ENCODE data around the gene PHC3. TPM values are rescaled to one million over a fixed set of nuclear protein-coding genes. Genes with fewer than 3 reads are reported as not detected.

Gene PHC3
- total RNA-seq, 4 donors from 2014 or later = 73.1 to 128 (median 93.7) TPM

DNA sequence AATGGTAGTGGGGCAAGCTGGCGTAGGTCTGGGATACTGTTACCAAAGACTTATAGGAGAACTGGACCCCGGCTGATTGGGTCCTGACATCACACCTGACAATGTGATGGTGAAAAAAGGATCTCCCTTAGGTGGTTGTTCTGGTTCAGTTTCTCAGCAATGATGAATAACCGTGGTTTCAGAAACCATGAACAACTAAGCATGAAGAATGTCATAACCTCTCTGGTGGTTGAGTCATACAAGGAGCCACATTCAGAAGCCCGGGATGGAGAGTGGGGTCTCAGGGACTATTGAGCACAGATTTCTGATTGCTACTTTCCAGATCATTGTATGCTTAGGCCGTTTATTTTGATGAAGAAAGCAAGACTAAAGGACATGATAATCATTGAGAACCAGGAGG, 126.3 kb downstream of the PHC3 start:
- intact Hi-C loops (cut with DNase I) = no loop called here
- H3K36me3 ChIP-seq = no peaks in the 10 kb centered on the region
- WGBS, 2 donors = 84 to 87% methylated on average over 5 of the region's 5 CpGs
- TF ChIP-seq, protein P1, sequence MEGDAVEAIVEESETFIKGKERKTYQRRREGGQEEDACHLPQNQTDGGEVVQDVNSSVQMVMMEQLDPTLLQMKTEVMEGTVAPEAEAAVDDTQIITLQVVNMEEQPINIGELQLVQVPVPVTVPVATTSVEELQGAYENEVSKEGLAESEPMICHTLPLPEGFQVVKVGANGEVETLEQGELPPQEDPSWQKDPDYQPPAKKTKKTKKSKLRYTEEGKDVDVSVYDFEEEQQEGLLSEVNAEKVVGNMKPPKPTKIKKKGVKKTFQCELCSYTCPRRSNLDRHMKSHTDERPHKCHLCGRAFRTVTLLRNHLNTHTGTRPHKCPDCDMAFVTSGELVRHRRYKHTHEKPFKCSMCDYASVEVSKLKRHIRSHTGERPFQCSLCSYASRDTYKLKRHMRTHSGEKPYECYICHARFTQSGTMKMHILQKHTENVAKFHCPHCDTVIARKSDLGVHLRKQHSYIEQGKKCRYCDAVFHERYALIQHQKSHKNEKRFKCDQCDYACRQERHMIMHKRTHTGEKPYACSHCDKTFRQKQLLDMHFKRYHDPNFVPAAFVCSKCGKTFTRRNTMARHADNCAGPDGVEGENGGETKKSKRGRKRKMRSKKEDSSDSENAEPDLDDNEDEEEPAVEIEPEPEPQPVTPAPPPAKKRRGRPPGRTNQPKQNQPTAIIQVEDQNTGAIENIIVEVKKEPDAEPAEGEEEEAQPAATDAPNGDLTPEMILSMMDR (IDR thresholded peaks at IDR 0.05) = no peak
- no peak for TF ChIP-seq POLR2A (IDR thresholded peaks at IDR 0.05)
- no peak overlapping the region for H3K4me3 ChIP-seq (replicated peaks in 1 of 3)
- H3K4me1 ChIP-seq = peaks cover 0 to 5% of the 10 kb centered on the region in 2 donors
- DNase-seq = no peak
- H3K27ac ChIP-seq = no peak overlapping the region
- H3K9me3 ChIP-seq = no peaks in the 10 kb centered on the region
- H3K27me3 ChIP-seq = no peaks in the 10 kb centered on the region

DNA sequence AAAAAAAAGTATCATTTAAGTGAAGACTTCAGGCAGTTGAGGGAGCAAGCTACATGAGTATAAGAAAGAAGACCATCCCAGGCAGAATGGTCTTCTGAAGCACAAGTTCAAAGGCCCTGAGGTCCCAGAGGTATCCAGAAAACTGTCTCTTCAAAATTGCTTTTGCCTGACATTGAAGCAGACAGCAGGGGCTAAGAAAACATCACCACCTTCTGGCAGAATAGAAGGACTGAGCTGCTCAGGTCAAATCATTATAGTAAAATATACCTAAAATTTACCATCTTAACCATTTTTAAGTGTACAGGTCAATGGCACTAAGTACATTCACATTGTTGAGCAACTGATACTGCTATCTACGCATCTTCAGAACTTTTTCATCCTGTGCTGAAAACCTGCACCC, 127.3 kb downstream of the PHC3 start:
- peaks cover 6 to 14% of the 10 kb centered on the region in 2 donors for H3K4me1 ChIP-seq
- H3K36me3 ChIP-seq = no peaks in the 10 kb centered on the region
- no peaks in the 10 kb centered on the region for H3K9me3 ChIP-seq
- intact Hi-C loops (cut with DNase I) = no loop called here
- H3K27me3 ChIP-seq = no peaks in the 10 kb centered on the region
- no peak overlapping the region for H3K27ac ChIP-seq
- WGBS, 2 donors = 92 to 98% methylated on average over 1 of the region's 1 CpG
- DNase-seq = no peak
- no peak for TF ChIP-seq POLR2A (IDR thresholded peaks at IDR 0.05)
- TF ChIP-seq, protein P1 (IDR thresholded peaks at IDR 0.05) = peak in 2 of 6 experiments; percentile 12 to 25
- no peak overlapping the region for H3K4me3 ChIP-seq (replicated peaks in 1 of 3)

DNA sequence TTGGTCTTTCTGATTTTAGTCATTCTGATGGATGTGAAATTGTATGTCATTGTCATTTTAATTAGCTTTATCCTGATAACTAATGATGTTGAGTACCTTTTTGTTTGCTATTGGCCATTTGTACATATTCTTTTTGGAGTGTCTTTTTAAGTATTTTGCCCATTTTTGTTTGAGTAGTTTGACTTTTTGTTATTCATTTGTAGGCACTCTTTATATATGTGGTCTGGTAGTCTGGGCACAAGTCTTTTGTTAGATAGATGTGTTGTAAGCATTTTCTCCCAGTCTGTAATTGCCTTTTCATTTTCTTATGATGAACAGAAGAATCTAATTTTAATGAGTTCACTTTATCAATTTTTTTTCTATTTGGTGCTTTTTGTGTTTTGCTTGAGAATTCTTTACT, 129.1 kb downstream of the PHC3 start:
- intact Hi-C loops (cut with DNase I) = no loop called here
- H3K27ac ChIP-seq = no peak overlapping the region
- H3K4me1 ChIP-seq = peaks cover 6 to 11% of the 10 kb centered on the region in 2 donors
- H3K36me3 ChIP-seq = no peaks in the 10 kb centered on the region
- H3K27me3 ChIP-seq = no peaks in the 10 kb centered on the region
- no peak overlapping the region for H3K4me3 ChIP-seq (replicated peaks in 1 of 3)
- no peak for DNase-seq
- TF ChIP-seq, protein P1 (IDR thresholded peaks at IDR 0.05) = no peak
- TF ChIP-seq POLR2A (IDR thresholded peaks at IDR 0.05) = no peak
- no peaks in the 10 kb centered on the region for H3K9me3 ChIP-seq

DNA sequence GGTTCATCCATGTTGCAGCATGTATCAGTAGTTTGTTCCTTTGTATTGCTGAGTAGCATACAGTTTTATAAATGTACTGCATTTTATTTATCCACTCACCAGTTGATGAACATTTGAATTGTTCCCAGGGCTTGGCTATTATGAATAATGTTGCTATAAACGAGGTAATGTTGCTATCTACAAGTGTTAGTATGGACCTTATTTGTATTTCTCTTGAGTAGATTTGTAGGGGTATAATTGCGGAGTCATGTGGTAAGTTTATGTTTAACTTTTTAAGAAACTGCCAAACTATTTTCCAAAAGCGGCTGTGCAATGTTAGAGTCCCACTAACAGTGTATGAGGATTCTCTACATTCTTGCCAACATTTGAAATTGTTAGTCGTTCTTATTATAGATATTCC, 130.8 kb downstream of the PHC3 start:
- Histone ChIP-seq H3K36me3 (no peaks in the 10 kb centered on the region), H3K4me3 (replicated peaks in 1 of 3) (no peak overlapping the region), H3K27ac (no peak overlapping the region), H3K9me3 (no peaks in the 10 kb centered on the region), H3K27me3 (no peaks in the 10 kb centered on the region), H3K4me1 (peaks cover 6 to 10% of the 10 kb centered on the region in 2 donors)
- TF ChIP-seq, protein P1 (IDR thresholded peaks at IDR 0.05) = no peak
- no peak for TF ChIP-seq POLR2A (IDR thresholded peaks at IDR 0.05)
- no peak for DNase-seq
- WGBS, 2 donors = 92 to 95% methylated on average over 4 of the region's 4 CpGs
- intact Hi-C loops (cut with DNase I) = no loop called here

DNA sequence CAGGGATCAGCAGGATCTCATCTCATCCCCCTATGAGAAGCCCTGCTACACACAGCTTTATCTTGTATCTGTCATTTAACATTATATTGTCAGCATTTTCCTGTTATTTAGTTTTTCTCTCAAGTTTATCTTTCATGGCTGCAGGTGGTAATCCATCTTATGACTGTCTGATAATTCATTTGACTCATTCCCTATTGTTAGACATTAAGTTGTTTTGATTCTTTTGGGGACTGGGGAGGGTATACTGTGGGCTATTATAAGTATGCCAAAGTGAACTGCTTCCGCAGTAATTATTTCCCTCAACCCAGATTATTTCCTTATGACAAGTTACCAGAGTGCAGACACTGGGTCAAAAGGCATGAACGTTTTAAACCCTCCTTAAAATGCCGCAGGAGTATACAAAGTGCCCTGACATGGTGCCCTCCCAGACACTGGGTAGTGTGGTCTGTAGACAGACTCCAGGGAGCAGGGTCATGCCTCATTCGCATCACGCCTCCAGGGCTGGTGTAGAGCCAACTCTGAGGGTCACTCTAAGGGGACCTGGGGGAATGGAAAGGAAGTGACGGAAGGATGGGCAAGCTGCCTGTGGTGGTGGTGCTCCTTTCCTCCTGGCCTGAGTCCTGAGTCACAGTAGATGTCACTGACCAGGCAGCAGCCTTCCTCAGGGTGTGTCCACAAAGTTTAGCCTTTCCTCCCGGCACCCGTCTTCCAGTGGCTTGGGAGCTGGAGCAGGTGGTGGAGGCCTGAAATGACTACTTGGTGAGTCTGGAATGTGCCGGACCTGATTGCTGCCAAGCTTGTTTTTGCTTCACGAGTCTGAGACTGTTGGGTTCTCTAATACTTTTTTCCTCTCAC, 132.2 kb downstream of the PHC3 start:
- H3K36me3 ChIP-seq = no peaks in the 10 kb centered on the region
- intact Hi-C loops (cut with DNase I) = no loop called here
- peak; percentile 67 to 76 for DNase-seq
- H3K27me3 ChIP-seq = no peaks in the 10 kb centered on the region
- H3K4me3 ChIP-seq (replicated peaks in 1 of 3) = no peak overlapping the region
- no peak for TF ChIP-seq POLR2A (IDR thresholded peaks at IDR 0.05)
- TF ChIP-seq, protein P1 (IDR thresholded peaks at IDR 0.05) = no peak
- 46 to 47% methylated on average over 10 of the region's 10 CpGs for WGBS, 2 donors
- no peaks in the 10 kb centered on the region for H3K9me3 ChIP-seq
- peaks cover 6 to 10% of the 10 kb centered on the region in 2 donors for H3K4me1 ChIP-seq
- peak overlapping the region in 2 of 3 donors; percentile 57 to 72 for H3K27ac ChIP-seq
